Astrocyte of the spinal cord (primary cell): ENCODE measurements around the gene FOXRED2.

Experiments used
- DNase-seq: peaks from one replicate; pipeline ENCODE4 v3.0.0; 2011; ENCODE audit warnings: low read depth, low spot score
- H3K4me3 ChIP-seq: 2 replicates; pipeline ENCODE4 v1.5.1; 2011; ENCODE audit warnings: low read depth, mild to moderate bottlenecking, low read length, moderate library complexity
- in situ Hi-C: cut with HindIII; loops from 2 replicates; pipeline ENCODE4 v1.10.0; 2017; ENCODE audit warnings: low sequenced_read_pairs
- TF ChIP-seq, protein P1 (sequence below): IDR thresholded peaks from 2 replicates; pipeline ENCODE4 v1.5.1; 2012; ENCODE audit warnings: low read depth, mild to moderate bottlenecking, low read length, inconsistent platforms

Gene FOXRED2

DNA sequence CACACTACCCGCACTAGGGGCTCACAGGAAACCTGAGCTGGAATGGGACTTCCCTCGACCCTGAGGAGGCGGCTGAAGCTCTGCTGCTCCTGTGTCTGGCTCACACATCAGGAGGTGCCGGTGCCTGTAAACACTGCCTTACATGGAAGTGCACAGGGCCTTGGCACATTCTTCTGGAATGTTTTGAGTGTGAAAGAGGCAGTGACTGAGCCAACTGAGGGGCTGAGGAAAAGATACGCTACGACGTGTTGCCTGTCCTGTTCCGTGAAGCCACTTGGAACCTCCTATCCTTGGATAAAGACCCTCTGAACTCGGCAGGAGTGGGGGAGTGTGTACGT is 35.9 kb downstream of the FOXRED2 start:
- peak; percentile 80 for DNase-seq
- in situ Hi-C loops = no loop called here
- TF ChIP-seq, protein P1, sequence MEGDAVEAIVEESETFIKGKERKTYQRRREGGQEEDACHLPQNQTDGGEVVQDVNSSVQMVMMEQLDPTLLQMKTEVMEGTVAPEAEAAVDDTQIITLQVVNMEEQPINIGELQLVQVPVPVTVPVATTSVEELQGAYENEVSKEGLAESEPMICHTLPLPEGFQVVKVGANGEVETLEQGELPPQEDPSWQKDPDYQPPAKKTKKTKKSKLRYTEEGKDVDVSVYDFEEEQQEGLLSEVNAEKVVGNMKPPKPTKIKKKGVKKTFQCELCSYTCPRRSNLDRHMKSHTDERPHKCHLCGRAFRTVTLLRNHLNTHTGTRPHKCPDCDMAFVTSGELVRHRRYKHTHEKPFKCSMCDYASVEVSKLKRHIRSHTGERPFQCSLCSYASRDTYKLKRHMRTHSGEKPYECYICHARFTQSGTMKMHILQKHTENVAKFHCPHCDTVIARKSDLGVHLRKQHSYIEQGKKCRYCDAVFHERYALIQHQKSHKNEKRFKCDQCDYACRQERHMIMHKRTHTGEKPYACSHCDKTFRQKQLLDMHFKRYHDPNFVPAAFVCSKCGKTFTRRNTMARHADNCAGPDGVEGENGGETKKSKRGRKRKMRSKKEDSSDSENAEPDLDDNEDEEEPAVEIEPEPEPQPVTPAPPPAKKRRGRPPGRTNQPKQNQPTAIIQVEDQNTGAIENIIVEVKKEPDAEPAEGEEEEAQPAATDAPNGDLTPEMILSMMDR = no peak
- no peak overlapping the region for H3K4me3 ChIP-seq

DNA sequence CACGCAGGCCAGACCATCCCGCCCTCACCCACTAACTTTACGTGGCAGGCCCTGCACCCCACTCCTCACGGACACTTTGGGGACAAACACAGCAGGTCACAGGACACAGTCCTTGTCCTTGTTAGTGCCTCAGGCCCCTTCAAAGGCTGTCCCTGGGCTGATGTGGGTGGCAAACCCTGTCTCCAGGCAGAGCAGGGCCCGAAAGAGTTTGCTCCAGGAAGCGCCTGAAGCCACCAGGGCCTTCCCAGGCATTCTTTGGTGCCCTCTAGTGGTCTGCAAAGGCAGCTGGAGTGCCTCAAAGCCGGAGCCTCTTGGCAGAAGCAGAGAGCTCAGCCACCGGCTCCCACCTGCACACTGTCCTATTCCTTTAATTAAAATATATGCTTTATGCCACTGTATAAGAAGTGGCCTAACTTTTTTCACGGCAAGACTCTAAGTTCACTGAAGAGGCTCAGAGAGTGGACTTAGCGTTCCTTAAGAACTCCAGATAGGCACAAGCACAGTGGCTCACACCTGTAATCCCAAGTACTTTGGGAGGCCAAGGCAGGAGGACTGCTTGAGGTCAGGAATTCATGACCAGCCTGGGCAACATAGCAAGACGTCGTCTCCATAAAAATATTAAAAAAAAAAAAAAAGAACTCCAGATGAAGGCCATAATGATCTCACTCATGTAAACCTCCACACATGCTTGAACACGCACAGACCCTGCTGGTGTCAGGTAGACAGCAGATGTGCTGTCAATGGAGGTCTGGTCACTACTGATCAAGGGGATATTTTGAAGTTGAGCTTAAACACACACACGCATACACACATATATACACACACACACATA is 36.5 kb downstream of the FOXRED2 start:
- DNase-seq = peak; percentile 90
- no peak overlapping the region for H3K4me3 ChIP-seq
- in situ Hi-C loops = no loop called here
- TF ChIP-seq, protein P1 = peak; percentile 96

DNA sequence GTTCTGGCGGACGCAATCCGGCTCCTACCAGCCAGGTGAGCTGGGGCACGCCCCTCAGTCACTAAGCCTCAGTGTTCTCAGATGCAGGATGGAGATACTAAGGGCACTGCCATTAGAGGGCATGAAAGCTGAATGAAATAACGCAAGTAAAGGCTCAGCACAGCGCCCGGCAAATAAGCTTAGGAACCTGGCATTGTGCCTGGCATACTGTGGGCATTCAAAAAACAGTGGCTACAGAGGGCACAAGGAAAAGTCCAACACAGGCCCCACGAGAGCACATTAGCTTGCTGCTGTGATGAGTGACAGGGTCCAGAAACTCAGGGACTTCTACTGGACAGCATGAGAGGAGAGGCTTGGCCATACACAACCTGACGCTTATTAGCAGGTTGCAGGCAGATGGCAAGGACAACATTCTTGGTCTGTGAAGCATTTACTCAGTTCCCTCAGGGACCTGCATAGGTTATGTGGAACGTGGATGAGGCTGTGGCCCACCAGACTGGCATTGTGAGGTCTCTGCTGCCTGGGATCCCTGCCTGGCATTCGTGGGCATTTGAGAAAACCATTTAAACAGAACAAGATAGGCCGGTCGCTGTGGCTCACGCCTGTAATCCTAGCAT is 37.6 kb downstream of the FOXRED2 start:
- peak; percentile 21 for DNase-seq
- TF ChIP-seq, protein P1 = no peak
- H3K4me3 ChIP-seq = no peak overlapping the region
- in situ Hi-C loops = no loop called here

DNA sequence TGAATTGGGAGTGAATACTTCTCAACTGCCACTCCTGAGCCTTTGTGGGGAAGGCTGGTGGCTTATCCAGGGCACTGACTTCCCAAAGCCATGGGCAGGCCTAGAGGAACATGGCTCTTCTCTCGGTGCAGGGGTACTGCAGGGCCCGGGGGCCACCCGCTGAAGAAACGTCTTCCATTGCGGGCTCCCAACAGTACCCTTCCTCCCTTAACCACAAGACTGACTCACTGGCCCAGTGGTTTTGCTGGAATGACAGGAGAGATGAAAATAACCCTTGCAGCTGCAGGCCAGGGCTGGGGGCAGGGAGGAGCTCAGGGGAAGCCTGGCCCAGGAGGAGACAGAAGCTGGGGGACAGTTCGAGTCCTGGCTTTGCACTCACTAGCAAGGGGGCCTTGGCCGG is 38.9 kb downstream of the FOXRED2 start:
- TF ChIP-seq, protein P1 = no peak

DNA sequence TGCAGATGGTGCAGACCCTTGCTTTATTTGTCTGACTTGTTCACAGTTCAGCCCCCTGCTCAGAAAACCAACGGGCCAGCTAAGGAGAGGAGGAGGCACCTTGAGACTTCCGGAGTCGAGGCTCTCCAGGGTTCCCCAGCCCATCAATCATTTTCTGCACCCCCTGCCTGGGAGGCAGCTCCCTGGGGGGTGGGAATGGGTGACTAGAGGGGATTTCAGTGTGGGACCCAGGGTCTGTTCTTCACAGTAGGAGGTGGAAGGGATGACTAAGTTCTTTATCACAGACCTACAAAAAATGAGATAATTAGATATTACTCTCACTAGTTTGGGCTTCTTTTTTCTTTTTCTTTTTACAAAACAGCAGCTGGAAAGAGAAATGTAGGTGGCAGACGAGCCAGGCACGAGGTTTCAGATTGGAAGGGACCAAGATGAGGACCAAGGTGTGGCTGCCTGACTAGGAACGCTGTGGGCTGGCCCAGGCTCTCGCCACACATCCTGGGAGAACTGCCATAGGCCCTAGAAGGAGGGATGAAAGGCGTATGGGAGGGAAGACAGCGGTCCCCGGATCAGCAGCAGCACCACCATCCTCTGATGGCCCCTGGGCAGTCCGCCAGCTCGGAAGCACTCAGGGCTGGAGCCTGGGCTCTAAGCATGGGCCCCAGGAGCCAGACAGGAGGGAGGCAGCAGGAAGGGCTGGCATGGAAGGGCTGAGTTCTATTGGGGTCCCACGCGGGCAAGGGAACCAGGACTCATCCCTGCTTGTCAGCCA is 39.6 kb downstream of the FOXRED2 start:
- no peak overlapping the region for H3K4me3 ChIP-seq
- DNase-seq = peak; percentile 88
- in situ Hi-C loops = no loop called here
- TF ChIP-seq, protein P1 = no peak

More for the DNA sequence above, 38.9 kb downstream of the FOXRED2 start:
- in situ Hi-C loops = no loop called here
- DNase-seq = peak; percentile 97
- H3K4me3 ChIP-seq = no peak overlapping the region

DNA sequence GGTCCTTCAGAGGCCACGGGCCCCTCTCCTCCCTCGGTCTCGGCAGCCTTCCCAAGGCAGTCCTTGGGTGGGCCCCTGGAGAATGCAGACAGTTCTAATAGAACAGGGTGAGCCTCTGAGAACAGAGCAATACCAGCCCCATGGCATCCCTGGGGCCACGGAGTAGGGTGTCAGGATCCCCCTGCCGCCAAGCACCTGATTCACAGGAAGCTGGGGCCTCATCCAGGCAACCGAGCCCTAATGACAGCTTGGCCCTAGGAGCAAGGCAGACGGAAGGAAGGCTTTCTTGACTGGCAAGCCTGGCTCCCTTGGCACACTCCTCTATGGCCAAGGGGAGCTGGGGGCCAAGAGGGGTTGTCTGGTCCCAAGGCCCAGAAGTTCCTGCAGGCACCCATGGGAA is 40.6 kb downstream of the FOXRED2 start:
- in situ Hi-C loops = no loop called here
- no peak overlapping the region for H3K4me3 ChIP-seq
- no peak for DNase-seq
- TF ChIP-seq, protein P1 = no peak
